B cell (primary cell): ENCODE results near the gene PHACTR3. TPM values are rescaled to one million over a fixed set of nuclear protein-coding genes. Genes with fewer than 3 reads are reported as not detected.

ENCODE experiments used
- ATAC-seq: fragments of 200-7000 bp; cut with Tn5 transposase; one replicate; pipeline ENCODE4 v1.10.0; 2021; ENCODE audit warnings: low read depth, mild to moderate bottlenecking, moderate number of reproducible peaks, moderate library complexity
- CTCF ChIA-PET: fragments of 350-600 bp; sonication (Branson Sonifier 250); formaldehyde crosslinking; loops from one replicate; lab custom pipeline; 2021; ENCODE audit warnings: antibody characterized with exemption, inconsistent platforms; lab: Charles Lee
- POLR2A ChIA-PET: fragments of 350-600 bp; sonication (Branson Sonifier 250); formaldehyde crosslinking; loops from one replicate; lab custom pipeline; 2021; ENCODE audit warnings: antibody characterized with exemption; lab: Charles Lee
- DNase-seq: peaks from one replicate; pipeline ENCODE4 v3.0.0; 2013
- H2AFZ ChIP-seq: 2 replicates; pipeline ENCODE4 v1.6.1; 2012; ENCODE audit warnings: mild to moderate bottlenecking, low read depth, low read length; ENCODE audit not compliant: insufficient read depth, poor library complexity, severe bottlenecking
- H3K27ac ChIP-seq, 2 donors: 1 replicate in 1 of 2; 2 replicates in 1 of 2; pipeline ENCODE4 v1.5.1; 2012 to 2013; ENCODE audit warnings: low read length in 2 of 2, mild to moderate bottlenecking in 2 of 2, moderate library complexity in 1 of 2
- H3K27me3 ChIP-seq, 4 experiments: fragments of 200-600 bp in 1 of 4; sonication (generic) in 1 of 4; replicated peaks in 1 of 4; 1 replicate in 2 of 4; 2 replicates in 2 of 4; pipeline versions ENCODE4 v1.6.1 to v1.7.0; 2013 to 2016; ENCODE audit warnings: low read length in 3 of 4, mild to moderate bottlenecking in 2 of 4, mixed read lengths in 1 of 4, moderate library complexity in 1 of 4; ENCODE audit not compliant: insufficient read depth in 4 of 4, control insufficient read depth in 3 of 4; ENCODE audit errors: control extremely low read depth in 1 of 4
- H3K36me3 ChIP-seq, 2 experiments: replicated peaks in 1 of 2; 1 replicate in 1 of 2; 2 replicates in 1 of 2; pipeline versions ENCODE4 v1.6.1 to v1.7.1; 2013; ENCODE audit warnings: low read length in 1 of 2; ENCODE audit not compliant: insufficient read depth in 2 of 2, control insufficient read depth in 1 of 2; ENCODE audit errors: control extremely low read depth in 1 of 2, extremely low read depth in 1 of 2
- H3K4me1 ChIP-seq, 2 donors: fragments of 200-600 bp in 1 of 2; sonication (generic) in 1 of 2; 1 replicate in 1 of 2; 2 replicates in 1 of 2; pipeline versions ENCODE4 v1.5.1 to v1.6.1; 2013 to 2017; ENCODE audit warnings: low read length in 2 of 2; ENCODE audit not compliant: control insufficient read depth in 2 of 2, insufficient read depth in 2 of 2
- H3K4me2 ChIP-seq: replicated peaks from 2 replicates; pipeline ENCODE3; 2012; ENCODE audit warnings: mild to moderate bottlenecking, low read depth, low read length; ENCODE audit not compliant: poor library complexity, severe bottlenecking
- H3K4me3 ChIP-seq, 5 experiments: fragments of 200-600 bp in 1 of 5; sonication (generic) in 1 of 5; 1 replicate in 3 of 5; 2 replicates in 2 of 5; pipeline versions ENCODE4 v1.5.1 to v1.7.0; 2011 to 2016; ENCODE audit warnings: low read length in 4 of 5, mild to moderate bottlenecking in 4 of 5, low read depth in 2 of 5, control low read depth in 1 of 5, moderate library complexity in 1 of 5; ENCODE audit not compliant: insufficient read depth in 1 of 5; ENCODE audit errors: control extremely low read depth in 1 of 5, extremely low read depth in 1 of 5
- H3K79me2 ChIP-seq: fragments of 200-600 bp; sonication (generic); one replicate; pipeline ENCODE4 v1.6.0; 2016; ENCODE audit warnings: low read length; ENCODE audit not compliant: control insufficient read depth, insufficient read depth
- H3K9ac ChIP-seq: fragments of 200-600 bp; sonication (generic); 2 replicates; pipeline ENCODE4 v1.6.1; 2017; ENCODE audit warnings: mild to moderate bottlenecking, low read length, moderate library complexity
- H3K9me3 ChIP-seq, 3 donors: one replicate each; pipeline versions ENCODE4 v1.6.1 to v1.7.1; 2013; ENCODE audit warnings: low read length in 2 of 3; ENCODE audit not compliant: control insufficient read depth in 2 of 3, insufficient read depth in 1 of 3; ENCODE audit errors: control extremely low read depth in 1 of 3
- H4K20me1 ChIP-seq: 2 replicates; pipeline ENCODE4 v1.6.0; 2012; ENCODE audit warnings: mild to moderate bottlenecking, low read length; ENCODE audit not compliant: insufficient read depth, control insufficient read depth, poor library complexity, severe bottlenecking
- H3K27ac Mint-ChIP-seq: one replicate; pipeline ENCODE4 v1.8.0; 2021; ENCODE audit warnings: mixed read lengths
- H3K27me3 Mint-ChIP-seq: one replicate; pipeline ENCODE4 v1.8.0; 2021; ENCODE audit warnings: mixed read lengths
- H3K4me1 Mint-ChIP-seq: one replicate; pipeline ENCODE4 v1.8.0; 2021; ENCODE audit warnings: mixed read lengths
- H3K4me3 Mint-ChIP-seq: one replicate; pipeline ENCODE4 v1.8.0; 2021; ENCODE audit warnings: mixed read lengths
- H3K9me3 Mint-ChIP-seq: one replicate; pipeline ENCODE4 v1.8.0; 2022; ENCODE audit warnings: mixed read lengths; ENCODE audit not compliant: insufficient read depth
- EZH2 ChIP-seq: IDR thresholded peaks from 2 replicates; pipeline ENCODE4 v1.6.1; 2012; ENCODE audit warnings: borderline replicate concordance, low read depth, mild to moderate bottlenecking, moderate library complexity, low read length; ENCODE audit not compliant: insufficient read depth, poor library complexity, severe bottlenecking
- WGBS: methylation state at CpG from one replicate; pipeline ENCODE4 v1.1.5; 2013; ENCODE audit warnings: missing lambda C conversion rate; ENCODE audit not compliant: insufficient coverage; 5-methylcytosine and 5-hydroxymethylcytosine counted together
- intact Hi-C: fragments of 100-400 bp; cut with micrococcal nuclease; formaldehyde crosslinking; loops from one replicate; pipeline ENCODE4 v1.10.0; 2022
- polyA plus RNA-seq: library from polyadenylated mRNA; depleted of rRNA; stranded (reverse); fragments of >200 nt; gene quantifications from 2 replicates; pipeline ENCODE4 v1.2.3, GENCODE V29; 2012
- total RNA-seq, 2 donors: library from RNA; stranded (reverse); fragments of 120-200 nt in 1 of 2; gene quantifications; 1 replicate in 1 of 2; 2 replicates in 1 of 2; pipeline versions ENCODE4 v1.2.3 to v1.2.4, GENCODE V29; 2013 to 2022
- TF ChIP-seq, protein P1 (sequence below): fragments of 200-600 bp; IDR thresholded peaks from one replicate; pipeline ENCODE4 v1.8.0; 2022; ENCODE audit warnings: antibody characterized with exemption, mild to moderate bottlenecking

Gene PHACTR3
- total and polyA plus RNA-seq, 2 donors (not counting 1 experiment from before 2014, with no cell fraction given) = not detected

DNA sequence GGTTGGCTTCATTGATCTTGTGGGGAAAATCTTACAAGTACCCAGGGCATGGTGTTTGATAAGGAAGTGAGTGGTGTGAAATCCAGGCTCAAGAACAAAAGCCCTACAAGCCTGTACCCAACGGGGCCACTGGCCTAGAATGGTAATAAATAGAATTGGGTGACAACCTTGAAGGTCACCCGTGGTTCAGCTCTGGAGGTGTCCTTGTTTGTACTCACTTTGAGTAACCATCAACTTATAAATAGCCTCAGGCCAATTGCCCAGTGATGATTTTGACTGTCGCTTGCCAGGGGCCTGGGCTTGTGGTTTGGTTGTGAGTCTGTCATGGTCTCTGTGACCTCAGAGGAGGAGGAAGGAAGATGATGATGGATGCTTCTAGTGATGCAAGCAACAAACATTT is 87.8 kb downstream of the PHACTR3 start:
- H3K36me3 ChIP-seq = no peaks in the 10 kb centered on the region
- H3K79me2 ChIP-seq = no peaks in the 10 kb centered on the region
- no peak for TF ChIP-seq EZH2
- TF ChIP-seq, protein P1, sequence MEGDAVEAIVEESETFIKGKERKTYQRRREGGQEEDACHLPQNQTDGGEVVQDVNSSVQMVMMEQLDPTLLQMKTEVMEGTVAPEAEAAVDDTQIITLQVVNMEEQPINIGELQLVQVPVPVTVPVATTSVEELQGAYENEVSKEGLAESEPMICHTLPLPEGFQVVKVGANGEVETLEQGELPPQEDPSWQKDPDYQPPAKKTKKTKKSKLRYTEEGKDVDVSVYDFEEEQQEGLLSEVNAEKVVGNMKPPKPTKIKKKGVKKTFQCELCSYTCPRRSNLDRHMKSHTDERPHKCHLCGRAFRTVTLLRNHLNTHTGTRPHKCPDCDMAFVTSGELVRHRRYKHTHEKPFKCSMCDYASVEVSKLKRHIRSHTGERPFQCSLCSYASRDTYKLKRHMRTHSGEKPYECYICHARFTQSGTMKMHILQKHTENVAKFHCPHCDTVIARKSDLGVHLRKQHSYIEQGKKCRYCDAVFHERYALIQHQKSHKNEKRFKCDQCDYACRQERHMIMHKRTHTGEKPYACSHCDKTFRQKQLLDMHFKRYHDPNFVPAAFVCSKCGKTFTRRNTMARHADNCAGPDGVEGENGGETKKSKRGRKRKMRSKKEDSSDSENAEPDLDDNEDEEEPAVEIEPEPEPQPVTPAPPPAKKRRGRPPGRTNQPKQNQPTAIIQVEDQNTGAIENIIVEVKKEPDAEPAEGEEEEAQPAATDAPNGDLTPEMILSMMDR = no peak
- ATAC-seq = no peak
- no peak for DNase-seq
- ChIA-PET CTCF (no interaction called here), POLR2A (no interaction called here)
- Mint-ChIP-seq H3K4me3 (no peak overlapping the region), H3K9me3 (no peaks in the 10 kb centered on the region), H3K27me3 (peaks cover 7% of the 10 kb centered on the region), H3K27ac (no peak overlapping the region), H3K4me1 (no peaks in the 10 kb centered on the region)
- WGBS = no CpG with 5 or more reads among the region's 3 CpGs
- H3K9me3 ChIP-seq = peaks cover 0 to 5% (median 0%) of the 10 kb centered on the region in 3 donors
- H3K27me3 ChIP-seq = peaks cover 0 to 3% (median 0%) of the 10 kb centered on the region in 4 experiments
- H3K4me3 ChIP-seq = no peak overlapping the region
- H2AFZ ChIP-seq = no peak overlapping the region
- no peak overlapping the region for H3K9ac ChIP-seq
- intact Hi-C loops = no loop called here
- no peak overlapping the region for H3K27ac ChIP-seq
- no peaks in the 10 kb centered on the region for H4K20me1 ChIP-seq
- no peak overlapping the region for H3K4me2 ChIP-seq
- no peaks in the 10 kb centered on the region for H3K4me1 ChIP-seq

DNA sequence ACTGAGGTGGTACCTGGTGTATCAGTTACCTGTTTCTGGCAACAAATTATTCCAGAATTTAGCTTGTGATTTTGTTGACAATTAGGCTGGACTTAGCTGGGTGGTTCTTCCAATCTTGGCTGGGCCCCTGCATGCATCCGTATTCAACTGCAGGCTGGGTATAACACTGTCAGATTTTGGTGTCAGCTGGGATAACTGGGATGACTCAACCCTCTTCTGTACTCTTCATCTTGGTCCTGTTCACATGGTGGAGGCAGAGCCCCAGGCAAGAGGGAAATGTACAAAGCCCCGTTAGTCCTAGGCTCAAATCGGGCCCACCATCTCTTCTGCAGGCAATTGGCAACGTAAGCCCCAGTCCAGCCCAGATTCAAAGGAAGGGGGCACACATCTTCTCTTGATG is 89.2 kb downstream of the PHACTR3 start:
- no peak overlapping the region for H3K27ac ChIP-seq
- peaks cover 0 to 3% (median 0%) of the 10 kb centered on the region in 4 experiments for H3K27me3 ChIP-seq
- TF ChIP-seq EZH2 = no peak
- TF ChIP-seq, protein P1 = no peak
- no peaks in the 10 kb centered on the region for H4K20me1 ChIP-seq
- no peak overlapping the region for H3K4me2 ChIP-seq
- WGBS = 84% methylated on average over 4 of the region's 4 CpGs
- intact Hi-C loops = no loop called here
- H3K4me3 ChIP-seq = no peak overlapping the region
- H3K9me3 Mint-ChIP-seq = no peaks in the 10 kb centered on the region
- no peak overlapping the region for H3K4me3 Mint-ChIP-seq
- H2AFZ ChIP-seq = no peak overlapping the region
- no peaks in the 10 kb centered on the region for H3K36me3 ChIP-seq
- DNase-seq (no peak), ATAC-seq (no peak)
- peaks cover 0 to 5% (median 0%) of the 10 kb centered on the region in 3 donors for H3K9me3 ChIP-seq
- CTCF ChIA-PET = no interaction called here
- no peaks in the 10 kb centered on the region for H3K79me2 ChIP-seq
- H3K4me1 Mint-ChIP-seq = no peaks in the 10 kb centered on the region
- POLR2A ChIA-PET = no interaction called here
- no peaks in the 10 kb centered on the region for H3K4me1 ChIP-seq
- peaks cover 7% of the 10 kb centered on the region for H3K27me3 Mint-ChIP-seq
- no peak overlapping the region for H3K9ac ChIP-seq
- H3K27ac Mint-ChIP-seq = no peak overlapping the region
